Measurements from ENCODE around the gene NRN1L. TPM values are rescaled to one million over a fixed set of nuclear protein-coding genes. Genes with fewer than 3 reads are reported as not detected.
A peak's percentile ranks its signal among the peaks of the same experiment; 100 is the strongest.

Gene NRN1L
- total and polyA plus RNA-seq, 2 of the 4 experiments (the other 2 are of a cell fraction) = 0.27 TPM; not detected in 1

- peak within 1 kb of the TSS; percentile 36; the same call in 1 of the 2 replicates for H4K91ac ChIP-seq (ENCODE audit: insufficient read depth, low read depth, low read length)
- peak within 1 kb of the TSS; percentile 84 for H2AK9ac ChIP-seq (replicated peaks; ENCODE audit: low read depth, low read length, poor library complexity)
- H4K5ac ChIP-seq (ENCODE audit: low read depth, low read length) = peak within 1 kb of the TSS; percentile 78
- dilution Hi-C loops (cut with HindIII; ENCODE audit: low sequenced_read_pairs, unreplicated experiment) = no loop called here
- peaks cover 50% of the 10 kb centered on the region for H3K36me3 ChIP-seq (ENCODE audit: control insufficient read depth, insufficient read depth, low read length)
- peaks cover 35 to 80% of the 10 kb centered on the region in 2 experiments for H3K79me1 ChIP-seq (ENCODE audit: low read depth in 1 of 2, low read length in 2 of 2)
- no TSS peak for BruUV-seq (replicated peaks)
- peak; percentile 91 for ATAC-seq (ENCODE audit: low read depth)
- no peak within 1 kb of the TSS; the same call in 1 of the 2 replicates for H3K18ac ChIP-seq (ENCODE audit: low read depth, low read length)
- H2AFZ ChIP-seq (replicated peaks; ENCODE audit: low read length, poor library complexity) = peak within 1 kb of the TSS; percentile 95
- H4K8ac ChIP-seq (ENCODE audit: low read depth in 2 of 2, low read length in 2 of 2) = peak within 1 kb of the TSS; percentile 64 to 92
- CTCF ChIA-PET = interaction anchor here (1.2 kb wide), 1 partner anchor 203 kb away, joined by 3 read pairs; no protein-coding TSS in a partner anchor
- H3K27me3 ChIP-seq (ENCODE audit: control insufficient read depth, insufficient read depth, low read length) = no peaks in the 10 kb centered on the region
- H3K9me1 ChIP-seq (ENCODE audit: insufficient read depth, low read length) = peaks cover 18% of the 10 kb centered on the region
- POLR2A ChIA-PET (ENCODE audit: unreplicated experiment) = no interaction called here
- peak within 1 kb of the TSS; percentile 19 for H3K23ac ChIP-seq (ENCODE audit: low read depth, low read length)
- H2BK20ac ChIP-seq (ENCODE audit: low read depth, low read length) = no peak within 1 kb of the TSS
- WGBS, 2 experiments (ENCODE audit: extremely low coverage in 2 of 2, insufficient read length in 1 of 2) = 3% methylated on average over 37 of the region's 72 CpGs; no CpG with 5 or more reads in 1 of the 2 experiments
- H3K4me2 ChIP-seq (ENCODE audit: low read depth, low read length) = peak within 1 kb of the TSS; percentile 95
- peak; percentile 78 for DNase-seq
- peak within 1 kb of the TSS; percentile 82 for H3K27ac ChIP-seq (ENCODE audit: insufficient read depth, low read length)
- H4K20me1 ChIP-seq (ENCODE audit: insufficient read depth, low read length) = peaks cover 49% of the 10 kb centered on the region
- H2BK120ac ChIP-seq (ENCODE audit: low read depth, low read length) = no peak within 1 kb of the TSS
- H3K4ac ChIP-seq (ENCODE audit: low read depth, low read length) = peak within 1 kb of the TSS; percentile 53
- intact Hi-C loops (cut with micrococcal nuclease) = loop anchor here (2.0 kb wide), 1 partner anchor 26 kb away; the partner anchor contains the start of genes CENPT and NUTF2
- H3K9me3 ChIP-seq (ENCODE audit: control insufficient read depth, insufficient read depth, low read length) = no peaks in the 10 kb centered on the region
- peak within 1 kb of the TSS; percentile 67 for H3K14ac ChIP-seq (replicated peaks; ENCODE audit: low read depth, low read length)
- H2BK5ac ChIP-seq (ENCODE audit: low read depth, low read length, poor library complexity, severe bottlenecking) = peak within 1 kb of the TSS; percentile 59
- in situ Hi-C loops (cut with MboI; ENCODE audit: low sequenced_read_pairs) = no loop called here
- peak within 1 kb of the TSS; percentile 95 for H3K9ac ChIP-seq (ENCODE audit: low read depth, low read length)
- H3K56ac ChIP-seq (ENCODE audit: extremely low read depth, insufficient read depth, low read length) = peak within 1 kb of the TSS; percentile 80
- H3K4me1 ChIP-seq (ENCODE audit: control insufficient read depth, insufficient read depth, low read length) = peaks cover 10% of the 10 kb centered on the region
- peak within 1 kb of the TSS; percentile 89 for H3K4me3 ChIP-seq (ENCODE audit: insufficient read depth, low read depth, low read length)
- peak within 1 kb of the TSS; percentile 74 for H2AK5ac ChIP-seq (ENCODE audit: low read depth, low read length)
- H2BK15ac ChIP-seq (ENCODE audit: low read depth, low read length) = no peak within 1 kb of the TSS
- TF ChIP-seq RCOR1 (IDR thresholded peaks at IDR 0.05; ENCODE audit: insufficient replicate concordance, low read length) (no peak), RFX5 (IDR thresholded peaks at IDR 0.05; ENCODE audit: low read depth, low read length) (no peak; the same call in 1 of the 2 replicates), CHD1 (IDR thresholded peaks at IDR 0.05; ENCODE audit: low read depth, low read length) (0 out of 2 replicates have a peak, but pooled peaks have one; percentile 62), USF2 (IDR thresholded peaks at IDR 0.05; ENCODE audit: low read depth, low read length) (0 out of 2 replicates have a peak, but pooled peaks have one; percentile 3), NFE2L2 (IDR thresholded peaks at IDR 0.05; ENCODE audit: low read depth, low read length) (no peak), CTCF (conservative IDR thresholded peaks at IDR 0.05; ENCODE audit: low read depth, low read length) (no peak; the same call in 1 of the 2 replicates), MXI1 (IDR thresholded peaks at IDR 0.05; ENCODE audit: borderline replicate concordance, low read depth, low read length) (0 out of 2 replicates have a peak, but pooled peaks have one; percentile 69), SMC3 (IDR thresholded peaks at IDR 0.05; ENCODE audit: low read depth, low read length) (no peak), CEBPB (IDR thresholded peaks at IDR 0.05; ENCODE audit: low read depth, low read length) (no peak), POLR2A (IDR thresholded peaks at IDR 0.05; ENCODE audit: low read depth, low read length) (peak; percentile 73), MAZ (IDR thresholded peaks at IDR 0.05; ENCODE audit: borderline replicate concordance, low read depth, low read length) (peak; percentile 99), BHLHE40 (IDR thresholded peaks at IDR 0.05; ENCODE audit: low read depth, low read length) (no peak)
- TF ChIP-seq, protein P1, sequence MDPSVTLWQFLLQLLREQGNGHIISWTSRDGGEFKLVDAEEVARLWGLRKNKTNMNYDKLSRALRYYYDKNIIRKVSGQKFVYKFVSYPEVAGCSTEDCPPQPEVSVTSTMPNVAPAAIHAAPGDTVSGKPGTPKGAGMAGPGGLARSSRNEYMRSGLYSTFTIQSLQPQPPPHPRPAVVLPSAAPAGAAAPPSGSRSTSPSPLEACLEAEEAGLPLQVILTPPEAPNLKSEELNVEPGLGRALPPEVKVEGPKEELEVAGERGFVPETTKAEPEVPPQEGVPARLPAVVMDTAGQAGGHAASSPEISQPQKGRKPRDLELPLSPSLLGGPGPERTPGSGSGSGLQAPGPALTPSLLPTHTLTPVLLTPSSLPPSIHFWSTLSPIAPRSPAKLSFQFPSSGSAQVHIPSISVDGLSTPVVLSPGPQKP (IDR thresholded peaks at IDR 0.05; ENCODE audit: borderline replicate concordance, low read depth, low read length) = no peak
These were observed 11.9 kb upstream of the NRN1L start, which contains the start of gene EDC4 for GRCh38 chr16:67872631-67873434. TSS of gene EDC4 (plus strand) at chr16:67873052. CDS start at chr16:67873262, 210 bp downstream.
